C4-2B (cell line): Measurements from ENCODE around the gene CBARP.

Experiments used
- H3K27ac ChIP-seq: fragments of 450-650 bp; 2 replicates; pipeline ENCODE4 v1.5.1; 2017
- ZFX ChIP-seq: fragments of 450-650 bp; IDR thresholded peaks from 2 replicates; pipeline ENCODE4 v1.6.1; 2017
- TF ChIP-seq, protein P1 (sequence below): fragments of 450-650 bp; conservative IDR thresholded peaks from 2 replicates; pipeline ENCODE4 v1.5.1; 2017; ENCODE audit warnings: mild to moderate bottlenecking

The CBARP gene

DNA sequence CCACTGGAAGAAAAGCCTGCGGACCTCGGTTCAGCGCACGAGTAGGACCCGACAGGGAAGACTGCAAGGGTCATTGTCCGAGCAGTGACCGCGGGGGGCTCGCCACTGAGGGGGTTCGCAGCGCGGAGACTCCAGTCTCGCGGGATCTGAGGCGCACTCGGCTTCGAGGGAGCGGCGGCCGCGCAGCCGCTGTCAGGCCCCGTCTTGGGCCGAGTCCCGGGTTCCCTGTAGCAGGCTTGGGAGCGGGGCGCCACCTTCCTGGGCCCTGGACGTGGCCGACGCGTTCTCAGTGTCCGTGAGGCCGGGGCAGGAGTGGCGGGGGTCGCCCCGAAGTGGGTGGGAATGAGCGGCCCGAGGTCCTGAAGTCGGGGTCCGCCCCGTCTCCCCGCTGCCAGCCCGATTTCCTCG, 37.1 kb upstream of the CBARP start:
- H3K27ac ChIP-seq = peak overlapping the region; percentile 94
- no peak; the same call in 1 of the 2 replicates for TF ChIP-seq ZFX
- TF ChIP-seq, protein P1, sequence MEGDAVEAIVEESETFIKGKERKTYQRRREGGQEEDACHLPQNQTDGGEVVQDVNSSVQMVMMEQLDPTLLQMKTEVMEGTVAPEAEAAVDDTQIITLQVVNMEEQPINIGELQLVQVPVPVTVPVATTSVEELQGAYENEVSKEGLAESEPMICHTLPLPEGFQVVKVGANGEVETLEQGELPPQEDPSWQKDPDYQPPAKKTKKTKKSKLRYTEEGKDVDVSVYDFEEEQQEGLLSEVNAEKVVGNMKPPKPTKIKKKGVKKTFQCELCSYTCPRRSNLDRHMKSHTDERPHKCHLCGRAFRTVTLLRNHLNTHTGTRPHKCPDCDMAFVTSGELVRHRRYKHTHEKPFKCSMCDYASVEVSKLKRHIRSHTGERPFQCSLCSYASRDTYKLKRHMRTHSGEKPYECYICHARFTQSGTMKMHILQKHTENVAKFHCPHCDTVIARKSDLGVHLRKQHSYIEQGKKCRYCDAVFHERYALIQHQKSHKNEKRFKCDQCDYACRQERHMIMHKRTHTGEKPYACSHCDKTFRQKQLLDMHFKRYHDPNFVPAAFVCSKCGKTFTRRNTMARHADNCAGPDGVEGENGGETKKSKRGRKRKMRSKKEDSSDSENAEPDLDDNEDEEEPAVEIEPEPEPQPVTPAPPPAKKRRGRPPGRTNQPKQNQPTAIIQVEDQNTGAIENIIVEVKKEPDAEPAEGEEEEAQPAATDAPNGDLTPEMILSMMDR = no peak

DNA sequence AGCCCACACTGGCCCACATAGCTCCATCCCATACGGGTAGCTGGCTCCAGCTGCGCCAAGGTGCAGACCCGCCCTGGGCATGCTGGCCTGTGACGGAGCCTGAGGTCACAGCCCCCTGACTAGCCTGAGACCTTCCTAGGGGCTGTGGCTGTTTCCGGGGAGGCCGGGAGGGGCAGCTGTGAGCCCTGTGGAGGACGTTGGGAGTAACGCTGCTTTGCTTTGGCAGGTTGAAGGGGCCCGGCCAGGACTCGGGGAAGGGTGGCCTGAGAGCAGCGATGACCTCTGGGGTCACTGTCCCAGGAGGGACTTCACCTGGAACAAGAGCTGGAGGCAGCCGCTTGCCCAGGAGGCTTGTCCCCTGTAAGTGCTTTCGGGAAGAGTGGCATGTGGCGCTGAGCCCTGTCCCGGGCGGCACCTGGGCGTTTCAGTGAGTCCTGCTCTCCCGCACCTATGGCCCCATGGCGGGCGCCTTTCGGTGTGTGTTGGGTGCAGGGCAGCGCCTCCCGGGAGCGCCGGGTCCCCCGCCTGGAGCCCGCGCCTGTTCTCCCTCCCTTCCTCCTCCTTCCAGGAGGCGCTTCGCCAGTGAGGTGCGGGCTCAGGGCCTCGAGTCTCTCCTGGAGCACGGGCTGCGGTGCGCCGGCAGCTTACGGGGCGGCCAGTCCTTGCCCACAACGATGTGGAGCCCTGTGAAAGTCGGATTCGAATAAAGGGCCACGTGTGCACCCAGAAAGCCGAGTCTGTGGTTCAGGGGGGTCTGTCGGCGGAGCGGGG, 36.5 kb upstream of the CBARP start:
- peak overlapping the region; percentile 94 for H3K27ac ChIP-seq
- TF ChIP-seq, protein P1 = no peak; the same call in 1 of the 2 replicates
- TF ChIP-seq ZFX = no peak

GRCh38 chr19:1273263-1274041, 35.6 kb upstream of the CBARP start:
- H3K27ac ChIP-seq = peak overlapping the region; percentile 94
- TF ChIP-seq, protein P1 = no peak
- TF ChIP-seq ZFX = no peak

DNA sequence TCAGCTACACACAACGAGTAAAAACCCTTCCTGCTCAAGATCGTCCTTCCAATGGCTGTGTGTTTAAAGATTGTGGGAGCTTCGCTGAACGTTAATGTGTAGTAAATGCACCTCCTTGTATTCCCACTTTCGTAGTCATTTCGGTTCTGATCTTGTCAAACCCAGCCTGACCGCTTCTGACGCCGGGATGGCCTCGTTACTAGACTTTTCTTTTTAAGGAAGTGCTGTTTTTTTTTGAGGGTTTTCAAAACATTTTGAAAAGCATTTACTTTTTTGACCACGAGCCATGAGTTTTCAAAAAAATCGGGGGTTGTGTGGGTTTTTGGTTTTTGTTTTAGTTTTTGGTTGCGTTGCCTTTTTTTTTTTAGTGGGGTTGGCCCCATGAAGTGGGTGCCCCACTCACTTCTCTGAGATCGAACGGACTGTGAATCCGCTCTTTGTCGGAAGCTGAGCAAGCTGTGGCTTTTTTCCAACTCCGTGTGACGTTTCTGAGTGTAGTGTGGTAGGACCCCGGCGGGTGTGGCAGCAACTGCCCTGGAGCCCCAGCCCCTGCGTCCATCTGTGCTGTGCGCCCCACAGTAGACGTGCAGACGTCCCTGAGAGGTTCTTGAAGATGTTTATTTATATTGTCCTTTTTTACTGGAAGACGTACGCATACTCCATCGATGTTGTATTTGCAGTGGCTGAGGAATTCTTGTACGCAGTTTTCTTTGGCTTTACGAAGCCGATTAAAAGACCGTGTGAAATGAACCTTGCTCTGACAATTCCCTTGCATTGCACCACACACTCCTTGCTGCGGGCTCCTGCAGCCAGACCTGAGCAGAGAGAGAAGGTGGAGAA, 34.8 kb upstream of the CBARP start:
- TF ChIP-seq, protein P1 = no peak
- TF ChIP-seq ZFX = no peak
- peak overlapping the region; percentile 94 for H3K27ac ChIP-seq

GRCh38 chr19:1271528-1272422, 34.0 kb upstream of the CBARP start:
- H3K27ac ChIP-seq = peak overlapping the region; percentile 94
- TF ChIP-seq, protein P1 = no peak
- no peak for TF ChIP-seq ZFX

- H3K27ac ChIP-seq = peak overlapping the region; percentile 94
- TF ChIP-seq, protein P1 = no peak
- no peak for TF ChIP-seq ZFX
These were observed 33.2 kb upstream of the CBARP start for GRCh38 chr19:1270854-1271527.
